DMS53 treated with DMSO at 0.1 percent for 48 hours (cell line): Measurements from ENCODE around the gene PRKCI.
"Not testable (repeated sequence)": the region's sequence is repeated elsewhere in the genome, so short reads cannot be mapped to it uniquely, and the experiment has no call there.

Source experiments
- DNase-seq: peaks from one replicate; lab custom pipeline; 2025; ENCODE audit not compliant: unreplicated experiment; lab: John Stamatoyannopoulos, UW

PRKCI gene

GRCh38 chr3:170338690-170339340 lies 116.6 kb downstream of the PRKCI start:
- DNase-seq: no peak

GRCh38 chr3:170342273-170342672 lies 120.0 kb downstream of the PRKCI start:
- DNase-seq: not testable (repeated sequence)

GRCh38 chr3:170343859-170344258 lies 121.6 kb downstream of the PRKCI start:
- DNase-seq: not testable (repeated sequence)

- DNase-seq: no peak
These were observed 122.7 kb downstream of the PRKCI start for GRCh38 chr3:170344971-170345370.

GRCh38 chr3:170346481-170347392 lies 124.5 kb downstream of the PRKCI start:
- no peak for DNase-seq

- no peak for DNase-seq
These were observed 128.5 kb downstream of the PRKCI start for GRCh38 chr3:170350515-170351413.

- DNase-seq: no peak
These were observed 130.7 kb downstream of the PRKCI start for GRCh38 chr3:170352936-170353335.

GRCh38 chr3:170353485-170353884 lies 131.3 kb downstream of the PRKCI start:
- DNase-seq: no peak

GRCh38 chr3:170354760-170355159 lies 132.5 kb downstream of the PRKCI start:
- DNase-seq: no peak
